PC-3 (cell line): ENCODE data around the gene FOXB2.

Experiments used
- EZH2 ChIP-seq: fragments of 300-600 bp; sonication (generic); IDR thresholded peaks from one replicate; pipeline ENCODE4 v1.6.1; 2017; ENCODE audit warnings: antibody characterized with exemption, mild to moderate bottlenecking, low read length; ENCODE audit not compliant: unreplicated experiment
- EZH2phosphoT487 ChIP-seq: fragments of 300-600 bp; sonication (generic); IDR thresholded peaks from 2 replicates; pipeline ENCODE4 v1.6.1; 2018; ENCODE audit warnings: mild to moderate bottlenecking, antibody characterized with exemption, low read length, borderline replicate concordance
- TF ChIP-seq, protein P1 (sequence below): fragments of 300-600 bp; sonication (generic); conservative IDR thresholded peaks from 2 replicates; pipeline ENCODE4 v1.5.1; 2017; ENCODE audit warnings: antibody characterized with exemption, low read depth, mild to moderate bottlenecking, low read length

- TF ChIP-seq, protein P1, sequence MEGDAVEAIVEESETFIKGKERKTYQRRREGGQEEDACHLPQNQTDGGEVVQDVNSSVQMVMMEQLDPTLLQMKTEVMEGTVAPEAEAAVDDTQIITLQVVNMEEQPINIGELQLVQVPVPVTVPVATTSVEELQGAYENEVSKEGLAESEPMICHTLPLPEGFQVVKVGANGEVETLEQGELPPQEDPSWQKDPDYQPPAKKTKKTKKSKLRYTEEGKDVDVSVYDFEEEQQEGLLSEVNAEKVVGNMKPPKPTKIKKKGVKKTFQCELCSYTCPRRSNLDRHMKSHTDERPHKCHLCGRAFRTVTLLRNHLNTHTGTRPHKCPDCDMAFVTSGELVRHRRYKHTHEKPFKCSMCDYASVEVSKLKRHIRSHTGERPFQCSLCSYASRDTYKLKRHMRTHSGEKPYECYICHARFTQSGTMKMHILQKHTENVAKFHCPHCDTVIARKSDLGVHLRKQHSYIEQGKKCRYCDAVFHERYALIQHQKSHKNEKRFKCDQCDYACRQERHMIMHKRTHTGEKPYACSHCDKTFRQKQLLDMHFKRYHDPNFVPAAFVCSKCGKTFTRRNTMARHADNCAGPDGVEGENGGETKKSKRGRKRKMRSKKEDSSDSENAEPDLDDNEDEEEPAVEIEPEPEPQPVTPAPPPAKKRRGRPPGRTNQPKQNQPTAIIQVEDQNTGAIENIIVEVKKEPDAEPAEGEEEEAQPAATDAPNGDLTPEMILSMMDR: no peak
- TF ChIP-seq EZH2phosphoT487 (no peak), EZH2 (no peak)
Measured at GRCh38 chr9:77022783-77023440, 3.5 kb downstream of the FOXB2 start.
